Measurements from ENCODE around the gene PIK3R5. TPM values are rescaled to one million over a fixed set of nuclear protein-coding genes. Genes with fewer than 3 reads are reported as not detected.

The PIK3R5 gene
- total and polyA plus RNA-seq, 2 donors (not counting 1 experiment from before 2014, with no cell fraction given) = 63.1 to 70.0 TPM

DNA sequence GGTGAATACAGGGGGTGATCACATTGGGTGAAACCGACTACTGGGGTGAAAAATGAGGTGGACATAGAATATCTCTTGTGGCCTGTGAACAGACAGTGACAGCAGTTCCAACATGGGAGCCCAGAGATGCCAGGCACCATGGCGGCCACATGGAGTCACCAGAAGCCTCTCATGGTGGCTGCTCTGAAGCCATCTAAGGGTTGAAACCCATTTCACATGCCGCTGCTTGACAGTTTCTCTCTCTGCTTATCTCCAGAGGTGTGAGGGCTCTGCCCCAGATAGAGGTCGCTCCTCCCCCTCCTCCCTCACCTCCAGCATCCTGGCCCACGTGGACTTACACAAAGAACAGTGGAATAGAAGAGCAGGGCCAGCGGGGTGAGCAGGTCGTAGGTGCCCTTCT is 60.2 kb downstream of the PIK3R5 start:
- Mint-ChIP-seq H3K27ac (no peak overlapping the region), H3K4me1 (peaks cover 37% of the 10 kb centered on the region), H3K9me3 (ENCODE audit: insufficient read depth) (no peaks in the 10 kb centered on the region), H3K27me3 (no peaks in the 10 kb centered on the region), H3K4me3 (no peak overlapping the region)
- POLR2A ChIA-PET = no interaction called here
- intact Hi-C loops (cut with micrococcal nuclease) = no loop called here
- Histone ChIP-seq H3K79me2 (ENCODE audit: control insufficient read depth, insufficient read depth, low read length) (no peaks in the 10 kb centered on the region), H3K4me2 (replicated peaks; ENCODE audit: low read depth, low read length, poor library complexity, severe bottlenecking) (no peak overlapping the region), H3K9me3 (ENCODE audit: control extremely low read depth in 1 of 3, control insufficient read depth in 2 of 3, insufficient read depth in 1 of 3, low read length in 2 of 3) (no peaks in the 10 kb centered on the region), H3K36me3 (replicated peaks in 1 of 2; ENCODE audit: control extremely low read depth in 1 of 2, control insufficient read depth in 1 of 2, extremely low read depth in 1 of 2, insufficient read depth in 2 of 2, low read length in 1 of 2) (peaks cover 0 to 45% of the 10 kb centered on the region in 2 experiments), H3K4me3 (ENCODE audit: control extremely low read depth in 1 of 5, extremely low read depth in 1 of 5, insufficient read depth in 1 of 5, low read depth in 2 of 5, low read length in 4 of 5) (no peak overlapping the region), H3K9ac (ENCODE audit: low read length) (no peak overlapping the region), H3K27me3 (replicated peaks in 1 of 4; ENCODE audit: control extremely low read depth in 1 of 4, control insufficient read depth in 3 of 4, insufficient read depth in 4 of 4, low read length in 3 of 4) (no peaks in the 10 kb centered on the region), H3K27ac (ENCODE audit: low read length in 2 of 2) (no peak overlapping the region), H2AFZ (ENCODE audit: insufficient read depth, low read depth, low read length, poor library complexity, severe bottlenecking) (no peak overlapping the region), H4K20me1 (ENCODE audit: control insufficient read depth, insufficient read depth, low read length, poor library complexity, severe bottlenecking) (peaks cover under 1% of the 10 kb centered on the region), H3K4me1 (ENCODE audit: control insufficient read depth in 2 of 2, insufficient read depth in 2 of 2, low read length in 2 of 2) (peaks cover 21 to 34% of the 10 kb centered on the region in 2 donors)
- TF ChIP-seq EZH2 (IDR thresholded peaks at IDR 0.05; ENCODE audit: borderline replicate concordance, insufficient read depth, low read depth, low read length, poor library complexity, severe bottlenecking) = no peak
- TF ChIP-seq, protein P1, sequence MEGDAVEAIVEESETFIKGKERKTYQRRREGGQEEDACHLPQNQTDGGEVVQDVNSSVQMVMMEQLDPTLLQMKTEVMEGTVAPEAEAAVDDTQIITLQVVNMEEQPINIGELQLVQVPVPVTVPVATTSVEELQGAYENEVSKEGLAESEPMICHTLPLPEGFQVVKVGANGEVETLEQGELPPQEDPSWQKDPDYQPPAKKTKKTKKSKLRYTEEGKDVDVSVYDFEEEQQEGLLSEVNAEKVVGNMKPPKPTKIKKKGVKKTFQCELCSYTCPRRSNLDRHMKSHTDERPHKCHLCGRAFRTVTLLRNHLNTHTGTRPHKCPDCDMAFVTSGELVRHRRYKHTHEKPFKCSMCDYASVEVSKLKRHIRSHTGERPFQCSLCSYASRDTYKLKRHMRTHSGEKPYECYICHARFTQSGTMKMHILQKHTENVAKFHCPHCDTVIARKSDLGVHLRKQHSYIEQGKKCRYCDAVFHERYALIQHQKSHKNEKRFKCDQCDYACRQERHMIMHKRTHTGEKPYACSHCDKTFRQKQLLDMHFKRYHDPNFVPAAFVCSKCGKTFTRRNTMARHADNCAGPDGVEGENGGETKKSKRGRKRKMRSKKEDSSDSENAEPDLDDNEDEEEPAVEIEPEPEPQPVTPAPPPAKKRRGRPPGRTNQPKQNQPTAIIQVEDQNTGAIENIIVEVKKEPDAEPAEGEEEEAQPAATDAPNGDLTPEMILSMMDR (IDR thresholded peaks at IDR 0.05) = no peak
- ATAC-seq (ENCODE audit: low read depth) (no peak), DNase-seq (no peak)
- CTCF ChIA-PET = no interaction called here
- 88% methylated on average over 3 of the region's 7 CpGs for WGBS (ENCODE audit: insufficient coverage)

DNA sequence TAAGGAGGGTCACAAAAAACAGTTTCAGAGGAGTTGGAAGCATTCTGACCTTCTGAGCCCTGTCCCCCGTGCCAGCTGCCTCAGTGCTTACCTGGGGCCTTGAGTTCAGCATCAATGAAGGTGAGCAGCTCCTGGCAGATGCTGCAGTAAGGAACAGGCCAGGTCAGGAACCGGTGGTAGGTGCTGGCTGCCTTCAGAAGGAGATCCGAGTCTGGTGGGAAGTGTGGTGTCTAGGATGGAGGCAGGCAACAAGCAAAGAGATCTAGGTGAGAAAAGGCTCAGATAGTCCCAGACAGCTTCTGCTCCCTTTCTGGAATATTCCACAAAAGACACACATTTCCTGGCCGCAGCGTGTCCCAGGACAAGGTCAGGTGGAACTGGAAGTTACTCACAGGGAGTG is 60.8 kb downstream of the PIK3R5 start:
- Histone ChIP-seq H3K4me2 (replicated peaks; ENCODE audit: low read depth, low read length, poor library complexity, severe bottlenecking) (no peak overlapping the region), H4K20me1 (ENCODE audit: control insufficient read depth, insufficient read depth, low read length, poor library complexity, severe bottlenecking) (no peaks in the 10 kb centered on the region), H3K27ac (ENCODE audit: low read length in 2 of 2) (no peak overlapping the region), H3K9me3 (ENCODE audit: control extremely low read depth in 1 of 3, control insufficient read depth in 2 of 3, insufficient read depth in 1 of 3, low read length in 2 of 3) (no peaks in the 10 kb centered on the region), H3K9ac (ENCODE audit: low read length) (no peak overlapping the region), H2AFZ (ENCODE audit: insufficient read depth, low read depth, low read length, poor library complexity, severe bottlenecking) (no peak overlapping the region), H3K4me3 (ENCODE audit: control extremely low read depth in 1 of 5, extremely low read depth in 1 of 5, insufficient read depth in 1 of 5, low read depth in 2 of 5, low read length in 4 of 5) (no peak overlapping the region), H3K36me3 (replicated peaks in 1 of 2; ENCODE audit: control extremely low read depth in 1 of 2, control insufficient read depth in 1 of 2, extremely low read depth in 1 of 2, insufficient read depth in 2 of 2, low read length in 1 of 2) (peaks cover 0 to 38% of the 10 kb centered on the region in 2 experiments), H3K27me3 (replicated peaks in 1 of 4; ENCODE audit: control extremely low read depth in 1 of 4, control insufficient read depth in 3 of 4, insufficient read depth in 4 of 4, low read length in 3 of 4) (no peaks in the 10 kb centered on the region), H3K79me2 (ENCODE audit: control insufficient read depth, insufficient read depth, low read length) (no peaks in the 10 kb centered on the region), H3K4me1 (ENCODE audit: control insufficient read depth in 2 of 2, insufficient read depth in 2 of 2, low read length in 2 of 2) (peaks cover 26 to 34% of the 10 kb centered on the region in 2 donors)
- TF ChIP-seq, protein P1 (IDR thresholded peaks at IDR 0.05) = no peak
- TF ChIP-seq EZH2 (IDR thresholded peaks at IDR 0.05; ENCODE audit: borderline replicate concordance, insufficient read depth, low read depth, low read length, poor library complexity, severe bottlenecking) = no peak
- Mint-ChIP-seq H3K27ac (no peak overlapping the region), H3K27me3 (no peaks in the 10 kb centered on the region), H3K9me3 (ENCODE audit: insufficient read depth) (no peaks in the 10 kb centered on the region), H3K4me3 (no peak overlapping the region), H3K4me1 (peaks cover 38% of the 10 kb centered on the region)
- no peak for ATAC-seq (ENCODE audit: low read depth)
- 100% methylated on average over 5 of the region's 5 CpGs for WGBS (ENCODE audit: insufficient coverage)
- intact Hi-C loops (cut with micrococcal nuclease) = loop anchor here (5.0 kb wide), 1 partner anchor 38 kb away; no protein-coding TSS in a partner anchor
- DNase-seq = no peak
- ChIA-PET POLR2A (no interaction called here), CTCF (no interaction called here)

Data from B cell (primary cell).